ENCODE data around the gene BLTP3B.
"Not testable (repeated sequence)": the region's sequence is repeated elsewhere in the genome, so short reads cannot be mapped to it uniquely, and the experiment has no call there.

The BLTP3B gene, protein sequence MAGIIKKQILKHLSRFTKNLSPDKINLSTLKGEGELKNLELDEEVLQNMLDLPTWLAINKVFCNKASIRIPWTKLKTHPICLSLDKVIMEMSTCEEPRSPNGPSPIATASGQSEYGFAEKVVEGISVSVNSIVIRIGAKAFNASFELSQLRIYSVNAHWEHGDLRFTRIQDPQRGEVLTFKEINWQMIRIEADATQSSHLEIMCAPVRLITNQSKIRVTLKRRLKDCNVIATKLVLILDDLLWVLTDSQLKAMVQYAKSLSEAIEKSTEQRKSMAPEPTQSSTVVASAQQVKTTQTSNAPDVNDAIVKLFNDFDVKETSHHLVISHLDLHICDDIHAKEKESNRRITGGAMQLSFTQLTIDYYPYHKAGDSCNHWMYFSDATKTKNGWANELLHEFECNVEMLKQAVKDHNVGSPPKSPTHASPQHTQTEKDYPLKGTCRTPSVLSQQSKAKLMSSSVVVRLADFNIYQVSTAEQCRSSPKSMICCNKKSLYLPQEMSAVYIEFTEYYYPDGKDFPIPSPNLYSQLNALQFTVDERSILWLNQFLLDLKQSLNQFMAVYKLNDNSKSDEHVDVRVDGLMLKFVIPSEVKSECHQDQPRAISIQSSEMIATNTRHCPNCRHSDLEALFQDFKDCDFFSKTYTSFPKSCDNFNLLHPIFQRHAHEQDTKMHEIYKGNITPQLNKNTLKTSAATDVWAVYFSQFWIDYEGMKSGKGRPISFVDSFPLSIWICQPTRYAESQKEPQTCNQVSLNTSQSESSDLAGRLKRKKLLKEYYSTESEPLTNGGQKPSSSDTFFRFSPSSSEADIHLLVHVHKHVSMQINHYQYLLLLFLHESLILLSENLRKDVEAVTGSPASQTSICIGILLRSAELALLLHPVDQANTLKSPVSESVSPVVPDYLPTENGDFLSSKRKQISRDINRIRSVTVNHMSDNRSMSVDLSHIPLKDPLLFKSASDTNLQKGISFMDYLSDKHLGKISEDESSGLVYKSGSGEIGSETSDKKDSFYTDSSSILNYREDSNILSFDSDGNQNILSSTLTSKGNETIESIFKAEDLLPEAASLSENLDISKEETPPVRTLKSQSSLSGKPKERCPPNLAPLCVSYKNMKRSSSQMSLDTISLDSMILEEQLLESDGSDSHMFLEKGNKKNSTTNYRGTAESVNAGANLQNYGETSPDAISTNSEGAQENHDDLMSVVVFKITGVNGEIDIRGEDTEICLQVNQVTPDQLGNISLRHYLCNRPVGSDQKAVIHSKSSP (N-terminal part only)

DNA sequence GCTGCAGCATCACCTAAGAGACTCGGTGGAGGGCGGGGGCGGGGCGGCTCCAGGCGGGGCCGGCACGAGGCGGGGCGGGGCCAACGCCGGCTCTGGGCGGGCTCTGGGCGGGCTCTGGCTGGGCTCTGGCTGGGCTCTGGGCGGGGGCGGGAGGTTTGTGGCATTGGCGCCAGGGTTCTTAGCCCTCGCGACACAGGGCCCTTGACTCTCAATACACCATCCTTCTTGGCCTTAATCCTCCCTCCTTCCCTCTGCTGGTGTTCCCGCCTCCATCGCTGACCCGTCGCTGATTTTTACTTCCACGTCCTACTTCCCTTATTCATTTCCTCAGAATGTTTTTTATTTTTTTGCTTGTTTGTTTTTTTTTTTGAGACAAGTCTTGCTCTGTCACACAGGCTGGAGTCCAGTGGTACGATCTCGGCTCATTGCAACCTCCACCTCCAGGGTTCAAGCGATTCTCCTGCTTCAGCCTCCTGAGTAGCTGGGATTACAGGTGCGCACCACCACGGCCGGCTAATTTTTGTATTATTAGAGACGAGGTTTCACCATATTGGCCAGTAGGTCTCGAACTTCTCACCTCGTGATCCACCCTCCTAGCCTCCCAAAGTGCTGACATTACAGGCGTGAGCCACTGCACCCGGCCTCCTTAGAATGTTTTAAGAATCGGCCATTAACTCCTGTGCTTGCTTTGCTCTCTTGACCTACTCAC lies at the start of gene BLTP3B:
TSS of gene BLTP3B (minus strand) at position 24 of the 709 bp plus-strand sequence. CDS start 239 bp downstream, outside the sequence.
- DNase-seq (ENCODE audit: extremely low read depth, low read depth): no peak

DNA sequence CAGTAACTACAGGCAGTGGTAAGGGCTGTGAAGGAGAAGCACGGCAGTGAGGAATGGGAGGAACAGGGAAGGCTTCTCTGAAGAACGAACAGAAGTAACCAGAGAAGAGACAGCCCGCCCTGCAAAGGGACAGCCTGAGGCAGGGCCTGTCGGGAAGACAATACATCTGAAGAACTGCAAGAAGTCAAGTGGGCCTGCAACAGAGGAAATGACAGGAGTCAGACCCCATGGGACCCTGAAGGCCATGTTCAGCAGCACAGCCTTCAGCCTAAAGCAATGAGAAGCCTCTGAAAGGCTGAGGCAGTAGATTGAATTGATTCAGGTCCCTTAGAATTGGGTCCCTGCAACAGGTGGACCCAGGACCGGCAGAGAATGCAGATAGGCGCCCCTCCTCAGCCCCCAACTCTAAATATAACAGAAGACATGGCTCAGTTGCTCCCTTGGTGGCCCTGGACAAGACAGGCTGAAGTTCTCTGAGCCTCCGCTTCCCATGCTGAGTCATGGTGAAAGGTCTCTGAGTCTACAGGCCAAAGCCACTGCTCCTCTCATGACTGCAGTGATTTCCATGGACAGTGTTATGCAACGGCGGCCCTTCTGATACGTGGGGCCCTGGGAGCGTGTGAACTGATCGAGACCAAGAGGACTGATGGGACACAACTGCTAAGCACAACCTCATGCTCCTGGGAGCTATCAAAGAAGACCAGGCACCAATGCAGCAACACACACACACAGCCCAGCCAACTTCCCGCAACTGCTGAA lies 47.1 kb upstream of the BLTP3B start:
- DNase-seq (ENCODE audit: extremely low read depth, low read depth): no peak
- TF ChIP-seq, protein P1, sequence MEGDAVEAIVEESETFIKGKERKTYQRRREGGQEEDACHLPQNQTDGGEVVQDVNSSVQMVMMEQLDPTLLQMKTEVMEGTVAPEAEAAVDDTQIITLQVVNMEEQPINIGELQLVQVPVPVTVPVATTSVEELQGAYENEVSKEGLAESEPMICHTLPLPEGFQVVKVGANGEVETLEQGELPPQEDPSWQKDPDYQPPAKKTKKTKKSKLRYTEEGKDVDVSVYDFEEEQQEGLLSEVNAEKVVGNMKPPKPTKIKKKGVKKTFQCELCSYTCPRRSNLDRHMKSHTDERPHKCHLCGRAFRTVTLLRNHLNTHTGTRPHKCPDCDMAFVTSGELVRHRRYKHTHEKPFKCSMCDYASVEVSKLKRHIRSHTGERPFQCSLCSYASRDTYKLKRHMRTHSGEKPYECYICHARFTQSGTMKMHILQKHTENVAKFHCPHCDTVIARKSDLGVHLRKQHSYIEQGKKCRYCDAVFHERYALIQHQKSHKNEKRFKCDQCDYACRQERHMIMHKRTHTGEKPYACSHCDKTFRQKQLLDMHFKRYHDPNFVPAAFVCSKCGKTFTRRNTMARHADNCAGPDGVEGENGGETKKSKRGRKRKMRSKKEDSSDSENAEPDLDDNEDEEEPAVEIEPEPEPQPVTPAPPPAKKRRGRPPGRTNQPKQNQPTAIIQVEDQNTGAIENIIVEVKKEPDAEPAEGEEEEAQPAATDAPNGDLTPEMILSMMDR (IDR thresholded peaks at IDR 0.05; ENCODE audit: low read depth, low read length): no peak

More for the DNA sequence above, at the start of gene BLTP3B:
- TF ChIP-seq, protein P1 (IDR thresholded peaks at IDR 0.05; ENCODE audit: low read depth, low read length): no peak

DNA sequence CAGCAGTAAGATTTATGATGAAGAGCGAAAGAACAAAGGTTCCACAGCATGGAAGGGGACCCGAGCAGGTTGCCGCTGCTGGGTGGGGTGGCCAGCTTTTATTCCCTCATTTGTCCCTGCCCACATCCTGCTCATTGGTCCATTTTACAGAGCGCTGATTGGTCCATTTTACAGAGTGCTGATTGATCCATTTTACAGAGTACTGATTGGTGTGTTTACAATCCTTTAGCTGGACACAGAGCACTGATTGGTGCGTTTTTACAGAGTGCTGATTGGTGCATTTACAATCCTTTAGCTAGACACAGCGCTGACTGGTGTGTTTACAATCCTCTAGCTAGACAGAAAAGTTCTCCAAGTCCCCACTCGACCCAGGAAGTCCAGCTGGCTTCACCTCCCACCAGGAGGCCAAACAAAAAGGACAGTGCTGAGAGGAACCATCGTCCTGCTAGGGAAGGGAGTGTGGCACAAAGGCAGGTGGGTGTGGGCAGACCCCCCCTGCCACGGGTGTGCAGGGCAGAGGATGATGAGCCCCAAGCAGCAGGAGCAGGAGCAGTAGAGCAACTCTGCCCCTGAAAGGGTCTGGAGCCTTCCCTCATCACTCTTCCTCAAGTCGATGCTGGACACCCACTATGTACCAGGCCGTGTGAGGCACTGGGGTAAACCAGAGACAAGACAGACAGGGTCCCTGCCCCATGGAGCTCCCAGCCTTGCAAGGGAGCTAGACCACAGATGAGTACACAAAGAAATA lies 46.4 kb upstream of the BLTP3B start:
- not testable (repeated sequence) for DNase-seq (ENCODE audit: extremely low read depth, low read depth)

DNA sequence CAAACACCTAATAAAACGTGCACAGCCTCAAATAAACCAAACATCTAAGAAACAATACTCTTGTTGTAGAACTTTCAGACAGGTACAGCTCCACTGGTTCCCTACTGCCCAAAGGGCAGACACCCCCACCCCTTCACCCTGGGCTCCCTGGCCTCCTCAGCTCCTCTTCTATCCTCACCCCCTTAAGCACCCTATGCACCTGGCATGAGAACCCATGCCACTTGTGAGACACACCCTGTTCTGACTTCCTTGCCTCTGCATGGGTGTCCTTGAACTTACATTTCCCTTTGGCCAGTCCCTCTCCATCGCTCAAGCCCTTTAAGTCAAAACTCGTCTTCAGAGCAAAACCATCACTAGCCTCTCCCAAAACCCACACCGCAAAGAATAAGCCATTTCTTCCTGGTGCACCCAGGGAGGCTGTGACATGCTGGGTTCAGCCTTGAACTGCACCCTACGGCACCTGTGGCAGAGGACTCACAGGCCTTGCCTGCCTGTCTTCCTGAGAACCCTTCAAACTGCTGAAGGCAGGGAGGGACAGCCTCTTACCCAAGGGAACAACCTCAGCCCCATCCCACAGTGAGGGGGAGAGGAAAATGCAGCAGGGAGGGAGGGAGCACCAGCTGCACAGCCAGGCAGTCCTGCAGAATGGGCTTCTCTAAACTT lies 45.3 kb upstream of the BLTP3B start:
- TF ChIP-seq, protein P1 (IDR thresholded peaks at IDR 0.05; ENCODE audit: low read depth, low read length): no peak
- no peak for DNase-seq (ENCODE audit: extremely low read depth, low read depth)

DNA sequence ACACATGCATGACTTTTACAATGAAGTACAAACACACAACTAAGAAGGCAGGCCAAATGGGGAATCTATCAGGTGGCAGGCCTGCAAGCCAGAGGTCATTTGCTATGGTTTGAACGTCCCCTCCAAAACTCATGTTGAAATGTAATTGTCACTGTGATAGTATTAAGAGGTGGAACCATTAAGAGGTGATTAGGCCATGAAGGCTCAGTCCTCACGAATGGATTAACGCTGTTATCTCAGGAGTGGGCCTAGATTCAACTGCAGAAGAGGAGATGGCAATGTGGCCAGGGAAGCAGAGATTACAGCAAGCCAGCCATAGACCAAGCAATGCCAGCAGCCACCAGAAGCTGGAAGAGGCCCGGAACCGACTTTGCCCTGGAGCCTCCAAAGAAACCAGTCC lies 44.4 kb upstream of the BLTP3B start:
- TF ChIP-seq, protein P1 (IDR thresholded peaks at IDR 0.05; ENCODE audit: low read depth, low read length): no peak
- DNase-seq (ENCODE audit: extremely low read depth, low read depth): no peak

DNA sequence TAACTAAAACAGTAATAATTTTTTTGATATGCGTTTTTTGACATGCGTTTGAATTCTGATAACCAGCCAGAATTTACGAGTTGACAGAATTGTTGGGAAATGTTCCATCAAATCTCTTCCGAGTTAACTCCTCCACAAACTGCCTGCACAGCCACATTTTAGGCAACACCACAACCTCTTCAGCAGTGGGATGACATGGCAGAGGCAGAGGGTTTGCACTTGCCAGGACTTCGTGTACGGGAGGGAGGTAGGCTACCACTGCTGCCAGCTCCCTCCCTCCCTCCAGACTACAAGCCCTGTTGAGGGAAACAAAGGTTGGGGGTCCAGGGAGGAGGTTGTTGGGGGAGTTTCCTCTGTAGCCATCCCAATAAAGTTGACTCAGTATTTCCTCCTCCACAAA lies 43.4 kb upstream of the BLTP3B start:
- TF ChIP-seq, protein P1 (IDR thresholded peaks at IDR 0.05; ENCODE audit: low read depth, low read length): no peak
- no peak for DNase-seq (ENCODE audit: extremely low read depth, low read depth)
